GM12872 (cell line): ENCODE data around the gene SYT17.

Experiments used
- CTCF ChIP-seq: IDR thresholded peaks from 3 replicates; pipeline ENCODE4 v1.5.1; 2011; ENCODE audit warnings: low read depth, mild to moderate bottlenecking, low read length, moderate library complexity; ENCODE audit not compliant: insufficient read depth

The SYT17 gene

GRCh38 chr16:19135201-19135842 lies 32.7 kb upstream of the SYT17 start:
- no peak for TF ChIP-seq CTCF

DNA sequence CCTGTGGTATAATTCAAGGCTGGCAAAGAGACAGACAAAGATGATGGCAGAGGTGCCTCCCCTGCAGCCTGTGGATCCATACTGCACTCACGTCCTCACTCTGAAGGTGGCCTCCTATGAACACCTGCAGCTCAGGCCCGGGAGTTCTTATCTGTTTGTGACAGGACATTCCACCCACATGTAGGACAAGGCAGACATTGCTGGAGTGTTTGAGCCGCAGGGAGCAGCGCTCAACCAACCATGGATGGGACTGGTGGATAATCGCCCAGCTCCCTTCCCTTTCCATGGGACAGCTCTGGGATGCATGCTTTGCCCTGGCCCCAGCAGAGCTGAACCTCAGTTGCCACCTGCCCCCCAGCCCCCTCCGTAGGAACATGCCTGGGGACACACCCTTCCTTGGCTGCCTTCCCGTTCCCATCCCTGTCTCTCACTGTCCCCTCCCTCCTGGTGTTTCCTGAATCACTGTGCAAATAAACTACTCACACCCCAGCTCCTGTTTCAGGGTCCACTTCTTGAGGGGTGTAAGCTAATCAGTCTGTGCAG lies 32.1 kb upstream of the SYT17 start:
- TF ChIP-seq CTCF = no peak

GRCh38 chr16:19136549-19137196 lies 31.4 kb upstream of the SYT17 start:
- TF ChIP-seq CTCF = no peak

DNA sequence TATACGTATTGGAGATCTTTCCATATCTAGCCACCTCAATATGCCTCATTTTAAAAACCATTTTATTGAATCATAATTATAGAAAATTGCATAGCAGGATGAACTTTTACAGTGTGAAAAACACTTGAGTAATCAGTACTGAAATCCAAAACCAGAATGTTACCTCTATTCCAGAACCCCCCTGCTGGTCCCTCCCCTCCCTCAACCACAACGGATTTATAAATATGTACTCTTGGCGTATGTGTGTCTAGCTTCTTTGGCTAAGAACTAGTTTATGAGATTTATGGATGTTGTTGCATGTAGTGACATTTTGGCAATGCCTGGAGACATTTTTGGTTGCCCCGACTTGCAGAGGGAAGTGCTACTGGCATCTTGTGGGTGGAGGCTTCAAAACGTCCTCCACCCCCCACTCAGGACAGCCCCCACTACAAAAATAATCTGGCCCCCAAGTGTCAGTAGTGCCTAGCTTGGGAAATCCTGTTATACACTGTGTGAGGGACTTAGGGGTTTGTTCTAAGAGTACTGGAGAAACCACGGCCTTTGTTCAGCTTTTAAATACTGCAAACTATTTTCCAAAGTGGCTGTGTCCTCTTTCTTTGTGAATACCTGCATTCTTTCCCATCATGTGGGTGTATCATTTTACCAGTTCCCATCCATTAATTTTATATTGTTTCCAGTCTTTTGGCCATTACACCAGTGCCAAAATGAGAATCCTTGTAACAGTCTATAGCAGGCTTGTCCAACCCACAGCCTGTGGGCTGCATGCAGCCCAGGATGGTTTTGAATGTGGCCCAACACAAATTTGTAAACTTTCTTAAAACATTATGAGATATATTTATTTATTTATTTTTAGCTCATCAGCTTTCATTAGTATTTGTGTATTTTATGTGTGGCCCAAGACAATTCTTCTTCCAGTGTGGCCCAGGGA lies 30.6 kb upstream of the SYT17 start:
- TF ChIP-seq CTCF = no peak

DNA sequence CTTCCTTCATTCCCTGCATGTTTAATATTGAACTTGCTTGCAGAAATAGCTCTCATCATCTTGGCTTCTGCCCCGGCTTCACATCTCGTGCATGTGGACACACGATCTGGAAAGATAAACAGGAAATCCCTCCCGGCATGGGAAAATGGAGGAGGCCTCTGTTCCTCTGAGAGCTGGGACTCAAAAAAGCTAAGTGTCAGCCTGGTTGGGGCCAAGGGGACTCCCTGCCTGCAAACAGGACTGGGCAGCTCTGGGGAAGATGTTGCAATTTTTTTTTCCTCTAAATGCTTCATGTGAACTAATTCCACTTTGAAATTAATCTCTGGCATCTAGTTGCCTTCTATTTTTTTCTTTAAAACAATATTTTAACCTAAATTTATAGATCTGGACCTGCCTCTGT lies 29.4 kb upstream of the SYT17 start:
- TF ChIP-seq CTCF = no peak

DNA sequence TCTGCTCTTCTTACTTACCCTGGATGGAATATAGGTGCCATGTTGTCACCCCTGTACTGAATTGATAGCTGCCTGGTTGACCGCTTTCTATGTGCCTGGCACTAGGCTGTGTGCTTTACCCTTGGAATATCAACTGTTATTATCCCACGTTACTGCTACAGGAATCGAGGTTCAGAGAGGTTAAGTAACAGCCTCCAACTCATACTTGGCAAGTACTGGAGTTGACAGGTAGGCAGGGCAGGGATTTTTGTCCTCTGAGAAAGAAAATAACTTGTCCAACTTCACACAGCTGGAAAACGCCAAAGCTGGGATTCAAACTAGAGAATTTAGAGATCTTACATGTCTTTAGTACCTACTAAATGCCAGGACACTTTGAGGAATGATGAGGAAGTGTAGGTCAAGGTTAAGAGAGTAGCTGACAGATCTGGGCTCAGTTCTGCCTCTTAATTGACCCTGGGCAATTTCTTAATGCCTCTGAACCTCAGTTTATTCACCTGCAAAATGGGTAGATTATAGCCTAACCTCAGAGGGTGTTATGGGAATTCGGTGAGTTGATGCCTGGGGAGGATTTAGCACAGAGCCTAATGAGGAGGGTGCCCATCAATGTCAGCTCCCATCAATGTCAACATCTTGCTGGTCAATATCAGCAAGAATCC lies 28.5 kb upstream of the SYT17 start:
- no peak for TF ChIP-seq CTCF

- TF ChIP-seq CTCF = no peak
Observed at GRCh38 chr16:19140396-19140795, 27.6 kb upstream of the SYT17 start.
